Calu3 (cell line): ENCODE data around the gene RPTOR. TPM values are rescaled to one million over a fixed set of nuclear protein-coding genes. Genes with fewer than 3 reads are reported as not detected.

ENCODE experiments used
- BruUV-seq: library from RNA; stranded (reverse); fragments of 400-500 nt; replicated peaks from 2 replicates; lab custom pipeline; 2021; lab: Mats Ljungman, UMichigan
- CTCF ChIA-PET: fragments of 300-600 bp; sonication (Branson Sonifier 250); formaldehyde crosslinking; loops from one replicate; lab custom pipeline; 2022; ENCODE audit warnings: antibody characterized with exemption; lab: Charles Lee
- DNase-seq: peaks from one replicate; pipeline ENCODE4 v3.0.0; 2022
- H3K27ac Mint-ChIP-seq: one replicate; pipeline ENCODE4 v1.8.0; 2022; ENCODE audit warnings: mixed read lengths; ENCODE audit not compliant: unreplicated experiment
- H3K27me3 Mint-ChIP-seq: one replicate; pipeline ENCODE4 v1.8.0; 2022; ENCODE audit warnings: mixed read lengths; ENCODE audit not compliant: unreplicated experiment
- H3K36me3 Mint-ChIP-seq: one replicate; pipeline ENCODE4 v1.8.0; 2022; ENCODE audit warnings: mild to moderate bottlenecking, moderate library complexity, mixed read lengths; ENCODE audit not compliant: insufficient read depth, unreplicated experiment
- H3K4me1 Mint-ChIP-seq: one replicate; pipeline ENCODE4 v1.8.0; 2022; ENCODE audit warnings: mild to moderate bottlenecking, low read depth, mixed read lengths; ENCODE audit not compliant: unreplicated experiment
- H3K4me3 Mint-ChIP-seq: one replicate; pipeline ENCODE4 v1.8.0; 2022; ENCODE audit warnings: mild to moderate bottlenecking, low read depth, moderate library complexity, mixed read lengths; ENCODE audit not compliant: unreplicated experiment
- H3K9me3 Mint-ChIP-seq: one replicate; pipeline ENCODE4 v1.8.0; 2022; ENCODE audit warnings: low read depth, mixed read lengths; ENCODE audit not compliant: unreplicated experiment
- CTCF ChIP-seq: fragments of 200-600 bp; IDR thresholded peaks from one replicate; pipeline ENCODE4 v1.8.0; 2022; ENCODE audit warnings: antibody characterized with exemption; ENCODE audit not compliant: unreplicated experiment
- intact Hi-C: fragments of 100-400 bp; cut with micrococcal nuclease; formaldehyde crosslinking; loops from one replicate; pipeline ENCODE4 v1.10.0; 2022; ENCODE audit not compliant: unreplicated experiment
- total RNA-seq: library from RNA; stranded (reverse); gene quantifications from 2 replicates; pipeline ENCODE4 v1.2.3, GENCODE V29; 2022

Gene RPTOR
- total RNA-seq, 1 experiment from 2014 or later, result 41.8 TPM

GRCh38 chr17:80633207-80633606 is 88.6 kb downstream of the RPTOR start:
- no peaks in the 10 kb centered on the region for H3K36me3 Mint-ChIP-seq
- DNase-seq, result no peak
- no peaks in the 10 kb centered on the region for H3K9me3 Mint-ChIP-seq
- no peaks in the 10 kb centered on the region for H3K4me1 Mint-ChIP-seq
- TF ChIP-seq CTCF, result no peak
- no peaks in the 10 kb centered on the region for H3K27me3 Mint-ChIP-seq
- CTCF ChIA-PET, result interaction anchor here (1.6 kb wide), 1 partner anchor 65 kb away, joined by 3 read pairs; no protein-coding TSS in a partner anchor
- intact Hi-C loops, result no loop called here
- BruUV-seq, result no TSS peak
- H3K27ac Mint-ChIP-seq, result no peak overlapping the region
- no peak overlapping the region for H3K4me3 Mint-ChIP-seq

GRCh38 chr17:80633994-80634566 is 89.4 kb downstream of the RPTOR start:
- no peak for DNase-seq
- Mint-ChIP-seq H3K27me3 (no peaks in the 10 kb centered on the region), H3K9me3 (no peaks in the 10 kb centered on the region), H3K4me3 (no peak overlapping the region), H3K36me3 (no peaks in the 10 kb centered on the region), H3K4me1 (no peaks in the 10 kb centered on the region), H3K27ac (no peak overlapping the region)
- intact Hi-C loops, result no loop called here
- CTCF ChIA-PET, result no interaction called here
- no peak for TF ChIP-seq CTCF
- BruUV-seq, result no TSS peak

GRCh38 chr17:80636361-80637018 is 91.9 kb downstream of the RPTOR start:
- H3K36me3 Mint-ChIP-seq, result no peaks in the 10 kb centered on the region
- no TSS peak for BruUV-seq
- H3K4me3 Mint-ChIP-seq, result no peak overlapping the region
- H3K27me3 Mint-ChIP-seq, result no peaks in the 10 kb centered on the region
- H3K4me1 Mint-ChIP-seq, result no peaks in the 10 kb centered on the region
- H3K9me3 Mint-ChIP-seq, result no peaks in the 10 kb centered on the region
- intact Hi-C loops, result no loop called here
- TF ChIP-seq CTCF, result no peak
- H3K27ac Mint-ChIP-seq, result no peak overlapping the region
- CTCF ChIA-PET, result no interaction called here
- DNase-seq, result no peak

GRCh38 chr17:80637048-80637781 is 92.6 kb downstream of the RPTOR start:
- Mint-ChIP-seq H3K27ac (no peak overlapping the region), H3K4me3 (no peak overlapping the region), H3K4me1 (no peaks in the 10 kb centered on the region), H3K36me3 (no peaks in the 10 kb centered on the region), H3K9me3 (no peaks in the 10 kb centered on the region), H3K27me3 (no peaks in the 10 kb centered on the region)
- no peak for DNase-seq
- no TSS peak for BruUV-seq
- intact Hi-C loops, result no loop called here
- CTCF ChIA-PET, result no interaction called here
- no peak for TF ChIP-seq CTCF
